ENCODE results near the gene ZBTB9.
A peak's percentile ranks its signal among the peaks of the same experiment; 100 is the strongest.

ZBTB9 gene

GRCh38 chr6:33427585-33428223 lies 26.7 kb upstream of the ZBTB9 start:
- Histone ChIP-seq H3K79me2 (ENCODE audit: insufficient read depth, low read depth) (no peaks in the 10 kb centered on the region), H3K4me3 (IDR thresholded peaks at IDR 0.05; ENCODE audit: insufficient read depth, low read depth, low read length) (no peak overlapping the region), H3K27ac (no peak overlapping the region), H3K4me1 (ENCODE audit: low read depth, poor library complexity, severe bottlenecking) (peaks cover 45% of the 10 kb centered on the region), H4K20me1 (ENCODE audit: insufficient read depth) (no peaks in the 10 kb centered on the region), H3K9ac (peak overlapping the region; percentile 60; the same call in 1 of the 2 replicates), H2AFZ (ENCODE audit: low read depth) (peak overlapping the region; percentile 47; the same call in 1 of the 2 replicates), H3K36me3 (ENCODE audit: insufficient read depth) (no peaks in the 10 kb centered on the region), H3K27me3 (ENCODE audit: insufficient read depth, low read depth) (no peaks in the 10 kb centered on the region), H3K4me2 (peak overlapping the region; percentile 76)
- TF ChIP-seq CTCF (conservative IDR thresholded peaks at IDR 0.05; ENCODE audit: low read depth, low read length) = 0 out of 2 replicates have a peak, but pooled peaks have one; percentile 6

- Histone ChIP-seq H3K36me3 (ENCODE audit: insufficient read depth) (no peaks in the 10 kb centered on the region), H3K4me1 (ENCODE audit: low read depth, poor library complexity, severe bottlenecking) (peaks cover 45% of the 10 kb centered on the region), H3K27me3 (ENCODE audit: insufficient read depth, low read depth) (no peaks in the 10 kb centered on the region), H4K20me1 (ENCODE audit: insufficient read depth) (no peaks in the 10 kb centered on the region), H3K79me2 (ENCODE audit: insufficient read depth, low read depth) (no peaks in the 10 kb centered on the region), H3K4me3 (IDR thresholded peaks at IDR 0.05; ENCODE audit: insufficient read depth, low read depth, low read length) (no peak overlapping the region), H3K4me2 (peak overlapping the region; percentile 27), H3K27ac (peak overlapping the region; percentile 8; the same call in 1 of the 2 replicates), H3K9ac (peak overlapping the region; percentile 60; the same call in 1 of the 2 replicates), H2AFZ (ENCODE audit: low read depth) (peak overlapping the region; percentile 67; the same call in 1 of the 2 replicates)
- peak; percentile 64 for TF ChIP-seq CTCF (conservative IDR thresholded peaks at IDR 0.05; ENCODE audit: low read depth, low read length)
Measured at GRCh38 chr6:33428224-33428965, 26.0 kb upstream of the ZBTB9 start.

- H3K4me3 ChIP-seq (IDR thresholded peaks at IDR 0.05; ENCODE audit: insufficient read depth, low read depth, low read length) = no peak overlapping the region
- no peaks in the 10 kb centered on the region for H3K36me3 ChIP-seq (ENCODE audit: insufficient read depth)
- no peak overlapping the region for H3K27ac ChIP-seq
- H2AFZ ChIP-seq (ENCODE audit: low read depth) = no peak overlapping the region
- H3K79me2 ChIP-seq (ENCODE audit: insufficient read depth, low read depth) = no peaks in the 10 kb centered on the region
- peak overlapping the region; percentile 60; the same call in 1 of the 2 replicates for H3K9ac ChIP-seq
- H3K27me3 ChIP-seq (ENCODE audit: insufficient read depth, low read depth) = no peaks in the 10 kb centered on the region
- peaks cover 41% of the 10 kb centered on the region for H3K4me1 ChIP-seq (ENCODE audit: low read depth, poor library complexity, severe bottlenecking)
- no peaks in the 10 kb centered on the region for H4K20me1 ChIP-seq (ENCODE audit: insufficient read depth)
- H3K4me2 ChIP-seq = peak overlapping the region; percentile 27; the same call in 1 of the 2 replicates
- TF ChIP-seq CTCF (conservative IDR thresholded peaks at IDR 0.05; ENCODE audit: low read depth, low read length) = no peak
Measured at GRCh38 chr6:33428966-33429749, 25.2 kb upstream of the ZBTB9 start.

GRCh38 chr6:33429750-33430052 lies 24.7 kb upstream of the ZBTB9 start:
- Histone ChIP-seq H3K27me3 (ENCODE audit: insufficient read depth, low read depth) (no peaks in the 10 kb centered on the region), H4K20me1 (ENCODE audit: insufficient read depth) (no peaks in the 10 kb centered on the region), H3K4me2 (peak overlapping the region; percentile 11; the same call in 1 of the 2 replicates), H3K36me3 (ENCODE audit: insufficient read depth) (no peaks in the 10 kb centered on the region), H3K4me3 (IDR thresholded peaks at IDR 0.05; ENCODE audit: insufficient read depth, low read depth, low read length) (no peak overlapping the region), H3K4me1 (ENCODE audit: low read depth, poor library complexity, severe bottlenecking) (peaks cover 36% of the 10 kb centered on the region), H3K27ac (no peak overlapping the region), H3K79me2 (ENCODE audit: insufficient read depth, low read depth) (no peaks in the 10 kb centered on the region), H3K9ac (no peak overlapping the region), H2AFZ (ENCODE audit: low read depth) (no peak overlapping the region)
- TF ChIP-seq CTCF (conservative IDR thresholded peaks at IDR 0.05; ENCODE audit: low read depth, low read length) = no peak

Measured in KMS-11 (cell line).